DMS153 (cell line): ENCODE data around the gene LIMCH1.

Source experiments
- DNase-seq: peaks from one replicate; lab custom pipeline; 2025; lab: John Stamatoyannopoulos, UW

LIMCH1 gene

GRCh38 chr4:41602886-41603498, 65.0 kb downstream of the LIMCH1 start:
- DNase-seq = no peak

GRCh38 chr4:41609851-41610250, 71.9 kb downstream of the LIMCH1 start:
- DNase-seq = no peak

GRCh38 chr4:41610474-41610873, 72.5 kb downstream of the LIMCH1 start:
- DNase-seq = no peak

- DNase-seq = no peak
Measured at GRCh38 chr4:41611124-41611838, 73.3 kb downstream of the LIMCH1 start.

- DNase-seq = no peak
Measured at GRCh38 chr4:41611881-41612871, 74.2 kb downstream of the LIMCH1 start.

GRCh38 chr4:41613386-41613785, 75.4 kb downstream of the LIMCH1 start:
- DNase-seq = no peak

- DNase-seq = no peak
Measured at GRCh38 chr4:41613821-41614220, 75.9 kb downstream of the LIMCH1 start.

GRCh38 chr4:41614519-41614918, 76.6 kb downstream of the LIMCH1 start:
- DNase-seq = no peak

- no peak for DNase-seq
Measured at GRCh38 chr4:41619161-41619560, 81.2 kb downstream of the LIMCH1 start.

GRCh38 chr4:41620594-41621256, 82.8 kb downstream of the LIMCH1 start:
- no peak for DNase-seq

GRCh38 chr4:41622787-41623186, 84.8 kb downstream of the LIMCH1 start:
- DNase-seq = no peak

- no peak for DNase-seq
Measured at GRCh38 chr4:41624765-41625164, 86.8 kb downstream of the LIMCH1 start.

- no peak for DNase-seq
Measured at GRCh38 chr4:41625531-41625930, 87.6 kb downstream of the LIMCH1 start.

GRCh38 chr4:41628936-41629335, 91.0 kb downstream of the LIMCH1 start:
- DNase-seq = no peak

- DNase-seq = no peak
Measured at GRCh38 chr4:41631523-41631922, 93.6 kb downstream of the LIMCH1 start.

- DNase-seq = no peak
Measured at GRCh38 chr4:41632481-41633073, 94.6 kb downstream of the LIMCH1 start.

GRCh38 chr4:41633321-41633720, 95.4 kb downstream of the LIMCH1 start:
- no peak for DNase-seq

GRCh38 chr4:41635441-41635840, 97.5 kb downstream of the LIMCH1 start:
- DNase-seq = no peak

GRCh38 chr4:41638203-41638602, 100.2 kb downstream of the LIMCH1 start:
- no peak for DNase-seq

GRCh38 chr4:41638866-41639265, 100.9 kb downstream of the LIMCH1 start:
- DNase-seq = no peak

- DNase-seq = no peak
Measured at GRCh38 chr4:41639291-41639690, 101.3 kb downstream of the LIMCH1 start.

- no peak for DNase-seq
Measured at GRCh38 chr4:41640906-41641305, 102.9 kb downstream of the LIMCH1 start.
